H9 (cell line): ENCODE measurements around the gene SLC4A7. TPM values are rescaled to one million over a fixed set of nuclear protein-coding genes. Genes with fewer than 3 reads are reported as not detected.
A peak's percentile ranks its signal among the peaks of the same experiment; 100 is the strongest.

Experiments used
- DNase-seq: peaks from one replicate; pipeline ENCODE4 v3.0.0-alpha.2; 2017
- H2AFZ ChIP-seq: one replicate; pipeline ENCODE4 v1.6.1; 2013; ENCODE audit warnings: mild to moderate bottlenecking, low read length, control low read depth, moderate library complexity
- H2AK5ac ChIP-seq: 2 replicates; pipeline ENCODE4 v1.6.1; 2013; ENCODE audit warnings: low read length, control low read depth, mixed read lengths; ENCODE audit not compliant: insufficient read length
- H2BK120ac ChIP-seq: one replicate; pipeline ENCODE4 v1.6.1; 2013; ENCODE audit warnings: low read depth, mild to moderate bottlenecking, low read length, control low read depth, inconsistent platforms; ENCODE audit not compliant: poor library complexity, severe bottlenecking
- H2BK12ac ChIP-seq: 2 replicates; pipeline ENCODE4 v1.6.1; 2013; ENCODE audit warnings: low read length, control low read depth, mixed read lengths, low read depth; ENCODE audit not compliant: insufficient read length
- H2BK15ac ChIP-seq: 2 replicates; pipeline ENCODE4 v1.6.1; 2013; ENCODE audit warnings: low read depth, low read length, control low read depth
- H2BK20ac ChIP-seq: one replicate; pipeline ENCODE4 v1.6.1; 2013; ENCODE audit warnings: low read depth, mild to moderate bottlenecking, low read length, control low read depth, inconsistent platforms; ENCODE audit not compliant: poor library complexity, severe bottlenecking
- H2BK5ac ChIP-seq: 2 replicates; pipeline ENCODE4 v1.6.1; 2013; ENCODE audit warnings: low read length, control low read depth, mixed read lengths; ENCODE audit not compliant: insufficient read length
- H3K14ac ChIP-seq: 2 replicates; pipeline ENCODE4 v1.6.1; 2013; ENCODE audit warnings: low read length, control low read depth; ENCODE audit not compliant: insufficient read depth
- H3K18ac ChIP-seq: 2 replicates; pipeline ENCODE4 v1.6.1; 2013; ENCODE audit warnings: low read depth, mild to moderate bottlenecking, mixed read lengths, low read length, control low read depth; ENCODE audit not compliant: insufficient read length
- H3K23ac ChIP-seq: 2 replicates; pipeline ENCODE4 v1.6.1; 2013; ENCODE audit warnings: low read length, control low read depth, mixed read lengths, low read depth; ENCODE audit not compliant: insufficient read length
- H3K23me2 ChIP-seq: 2 replicates; pipeline ENCODE4 v1.6.1; 2013; ENCODE audit warnings: low read depth, mild to moderate bottlenecking, mixed read lengths, low read length, control low read depth; ENCODE audit not compliant: insufficient read length, poor library complexity, severe bottlenecking
- H3K27ac ChIP-seq: 2 replicates; pipeline ENCODE4 v1.5.1; 2013; ENCODE audit warnings: low read length, control low read depth, mixed read lengths, low read depth; ENCODE audit not compliant: insufficient read length
- H3K27me3 ChIP-seq: 2 replicates; pipeline ENCODE4 v1.6.1; 2013; ENCODE audit warnings: low read length, control low read depth, inconsistent platforms; ENCODE audit not compliant: insufficient read depth
- H3K4ac ChIP-seq: 2 replicates; pipeline ENCODE4 v1.6.1; 2013; ENCODE audit warnings: low read depth, mild to moderate bottlenecking, control low read depth, inconsistent platforms, low read length, moderate library complexity
- H3K4me1 ChIP-seq: 2 replicates; pipeline ENCODE4 v1.6.1; 2013; ENCODE audit warnings: low read length, control low read depth, inconsistent platforms; ENCODE audit not compliant: insufficient read depth
- H3K4me2 ChIP-seq: 2 replicates; pipeline ENCODE4 v1.6.1; 2013; ENCODE audit warnings: low read length, control low read depth, mixed read lengths; ENCODE audit not compliant: insufficient read length, insufficient read depth
- H3K56ac ChIP-seq: 2 replicates; pipeline ENCODE4 v1.6.1; 2013; ENCODE audit warnings: low read depth, mild to moderate bottlenecking, mixed read lengths, low read length, control low read depth; ENCODE audit not compliant: insufficient read length
- H3K79me1 ChIP-seq: 2 replicates; pipeline ENCODE4 v1.6.1; 2013; ENCODE audit warnings: low read depth, mild to moderate bottlenecking, moderate library complexity, low read length, control low read depth, inconsistent platforms; ENCODE audit not compliant: insufficient read depth, poor library complexity, severe bottlenecking
- H3K79me2 ChIP-seq: 2 replicates; pipeline ENCODE4 v1.6.1; 2013; ENCODE audit warnings: low read length, control low read depth, inconsistent platforms; ENCODE audit not compliant: insufficient read depth
- H3K9ac ChIP-seq: 2 replicates; pipeline ENCODE4 v1.6.1; 2013; ENCODE audit warnings: low read length, control low read depth, mixed read lengths; ENCODE audit not compliant: insufficient read length; ENCODE audit errors: extremely low read depth
- H3K9me3 ChIP-seq: one replicate; pipeline ENCODE4 v1.6.1; 2013; ENCODE audit warnings: low read depth, low read length, inconsistent platforms; ENCODE audit not compliant: control insufficient read depth
- H3T11ph ChIP-seq: one replicate; pipeline ENCODE4 v1.6.1; 2013; ENCODE audit warnings: mild to moderate bottlenecking, low read length, control low read depth, inconsistent platforms
- H4K20me1 ChIP-seq: one replicate; pipeline ENCODE4 v1.6.1; 2013; ENCODE audit not compliant: control insufficient read depth, insufficient read length, insufficient read depth
- H4K5ac ChIP-seq: 2 replicates; pipeline ENCODE4 v1.6.1; 2013; ENCODE audit warnings: low read depth, mild to moderate bottlenecking, mixed read lengths, low read length, control low read depth; ENCODE audit not compliant: insufficient read length
- H4K8ac ChIP-seq: replicated peaks from 2 replicates; pipeline ENCODE4 v1.6.1; 2013; ENCODE audit warnings: low read length, control low read depth, mixed read lengths, low read depth; ENCODE audit not compliant: insufficient read length
- H4K91ac ChIP-seq: 2 replicates; pipeline ENCODE4 v1.6.1; 2013; ENCODE audit warnings: low read depth, mild to moderate bottlenecking, moderate library complexity, mixed read lengths, low read length, control low read depth; ENCODE audit not compliant: insufficient read length
- H3K27ac Mint-ChIP-seq, 3 experiments: 2 replicates in 2 of 3; 3 replicates in 1 of 3; pipeline ENCODE4 v1.8.0; 2020 to 2021; ENCODE audit warnings: mixed read lengths in 3 of 3, mild to moderate bottlenecking in 1 of 3, moderate library complexity in 1 of 3
- H3K27me3 Mint-ChIP-seq: 2 replicates; pipeline ENCODE4 v1.8.0; 2021; ENCODE audit warnings: low read depth, mild to moderate bottlenecking, moderate library complexity, mixed read lengths
- H3K36me3 Mint-ChIP-seq, 3 experiments: 2 replicates in 2 of 3; 3 replicates in 1 of 3; pipeline ENCODE4 v1.8.0; 2020 to 2021; ENCODE audit warnings: low read depth in 3 of 3, mixed read lengths in 3 of 3; ENCODE audit not compliant: insufficient read depth in 1 of 3
- H3K4me1 Mint-ChIP-seq, 2 experiments: 2 replicates each; pipeline ENCODE4 v1.8.0; 2020; ENCODE audit warnings: mixed read lengths in 2 of 2
- H3K4me3 Mint-ChIP-seq, 2 experiments: 2 replicates in 1 of 2; 3 replicates in 1 of 2; pipeline ENCODE4 v1.8.0; 2020 to 2021; ENCODE audit warnings: mild to moderate bottlenecking in 2 of 2, mixed read lengths in 2 of 2, moderate library complexity in 1 of 2
- H3K9me3 Mint-ChIP-seq, 2 experiments: 2 replicates in 1 of 2; 3 replicates in 1 of 2; pipeline ENCODE4 v1.8.0; 2020; ENCODE audit warnings: mild to moderate bottlenecking in 2 of 2, mixed read lengths in 2 of 2, moderate library complexity in 1 of 2
- WGBS: extraction: QIAGEN DNeasy Blood & Tissue Kit; methylation state at CpG from one replicate; pipeline ENCODE4 v1.1.7; 2013; ENCODE audit warnings: missing lambda C conversion rate, low lambda C conversion rate, mixed read lengths; ENCODE audit not compliant: insufficient read length; ENCODE audit errors: extremely low coverage; 5-methylcytosine and 5-hydroxymethylcytosine counted together
- total RNA-seq: library from RNA; stranded (reverse); gene quantifications from 2 replicates; pipeline ENCODE4 v1.2.1, GENCODE V29; 2021
- TF ChIP-seq, protein P1 (sequence below): fragments of 200-600 bp; sonication (generic); conservative IDR thresholded peaks from 3 replicates; pipeline ENCODE4 v1.8.0; 2021; ENCODE audit warnings: antibody characterized with exemption, mild to moderate bottlenecking

The SLC4A7 gene
- total RNA-seq, 1 experiment from 2014 or later = 46.1 TPM

DNA sequence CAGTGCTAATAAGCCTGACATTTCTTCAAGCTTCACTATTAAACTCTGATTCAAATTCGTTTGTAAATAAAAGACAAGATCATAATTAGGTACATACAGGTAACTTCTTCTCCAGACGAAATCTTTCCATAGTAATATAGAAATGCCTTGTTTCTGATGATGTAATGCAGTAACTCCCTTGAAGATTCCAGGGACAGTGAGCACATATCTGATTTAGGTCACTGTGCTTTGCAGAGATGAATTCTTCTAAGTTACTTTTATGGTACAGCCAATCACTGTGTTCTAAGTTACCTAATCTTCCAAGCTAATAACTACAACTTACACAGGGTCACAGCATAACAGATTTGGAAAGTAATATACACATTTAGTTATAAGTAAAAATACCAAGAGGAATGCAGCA lies 27.6 kb downstream of the SLC4A7 start:
- Mint-ChIP-seq H3K4me3 (no peak overlapping the region), H3K9me3 (no peaks in the 10 kb centered on the region), H3K36me3 (peaks cover 10 to 17% (median 11%) of the 10 kb centered on the region in 3 experiments), H3K27me3 (no peaks in the 10 kb centered on the region), H3K27ac (peak overlapping the region in 1 of 3 experiments; percentile 38; a peak in 1 of 7 replicates), H3K4me1 (peaks cover 24 to 33% of the 10 kb centered on the region in 2 experiments)
- Histone ChIP-seq H4K5ac (no peak overlapping the region), H3T11ph (no peak overlapping the region), H2AFZ (no peak overlapping the region), H4K20me1 (no peaks in the 10 kb centered on the region), H3K56ac (no peak overlapping the region), H2BK20ac (no peak overlapping the region), H4K8ac (no peak overlapping the region), H3K27me3 (no peaks in the 10 kb centered on the region), H3K4ac (no peak overlapping the region), H3K27ac (no peak overlapping the region), H3K9ac (no peak overlapping the region), H3K79me1 (peaks cover 5% of the 10 kb centered on the region), H3K4me1 (no peaks in the 10 kb centered on the region; the same call in 1 of the 2 replicates), H3K23me2 (no peaks in the 10 kb centered on the region), H3K9me3 (no peaks in the 10 kb centered on the region), H2AK5ac (no peak overlapping the region), H3K79me2 (peaks cover 13% of the 10 kb centered on the region; the same call in 1 of the 2 replicates), H2BK120ac (no peak overlapping the region), H3K4me2 (no peak overlapping the region), H3K18ac (no peak overlapping the region), H2BK5ac (no peak overlapping the region), H3K14ac (no peak overlapping the region), H4K91ac (no peak overlapping the region), H3K23ac (no peak overlapping the region), H2BK15ac (no peak overlapping the region), H2BK12ac (no peak overlapping the region)
- DNase-seq = no peak
- TF ChIP-seq, protein P1, sequence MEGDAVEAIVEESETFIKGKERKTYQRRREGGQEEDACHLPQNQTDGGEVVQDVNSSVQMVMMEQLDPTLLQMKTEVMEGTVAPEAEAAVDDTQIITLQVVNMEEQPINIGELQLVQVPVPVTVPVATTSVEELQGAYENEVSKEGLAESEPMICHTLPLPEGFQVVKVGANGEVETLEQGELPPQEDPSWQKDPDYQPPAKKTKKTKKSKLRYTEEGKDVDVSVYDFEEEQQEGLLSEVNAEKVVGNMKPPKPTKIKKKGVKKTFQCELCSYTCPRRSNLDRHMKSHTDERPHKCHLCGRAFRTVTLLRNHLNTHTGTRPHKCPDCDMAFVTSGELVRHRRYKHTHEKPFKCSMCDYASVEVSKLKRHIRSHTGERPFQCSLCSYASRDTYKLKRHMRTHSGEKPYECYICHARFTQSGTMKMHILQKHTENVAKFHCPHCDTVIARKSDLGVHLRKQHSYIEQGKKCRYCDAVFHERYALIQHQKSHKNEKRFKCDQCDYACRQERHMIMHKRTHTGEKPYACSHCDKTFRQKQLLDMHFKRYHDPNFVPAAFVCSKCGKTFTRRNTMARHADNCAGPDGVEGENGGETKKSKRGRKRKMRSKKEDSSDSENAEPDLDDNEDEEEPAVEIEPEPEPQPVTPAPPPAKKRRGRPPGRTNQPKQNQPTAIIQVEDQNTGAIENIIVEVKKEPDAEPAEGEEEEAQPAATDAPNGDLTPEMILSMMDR = no peak
- no CpG with 5 or more reads among the region's 2 CpGs for WGBS
